GM18907 (cell line): Measurements from ENCODE around the gene HDGFL2.

Experiments
- ATAC-seq: cut with Tn5 transposase; IDR thresholded peaks from one replicate; pipeline ENCODE4 v1.9.1; 2021; ENCODE audit warnings: mild to moderate bottlenecking, moderate library complexity; ENCODE audit not compliant: unreplicated experiment

Gene HDGFL2

GRCh38 chr19:4550018-4550417, 77.9 kb downstream of the HDGFL2 start:
- ATAC-seq = no peak

- ATAC-seq = no peak
These were observed 78.5 kb downstream of the HDGFL2 start for GRCh38 chr19:4550479-4551050.
